Measurements from ENCODE around the gene LAMTOR5.

DNA sequence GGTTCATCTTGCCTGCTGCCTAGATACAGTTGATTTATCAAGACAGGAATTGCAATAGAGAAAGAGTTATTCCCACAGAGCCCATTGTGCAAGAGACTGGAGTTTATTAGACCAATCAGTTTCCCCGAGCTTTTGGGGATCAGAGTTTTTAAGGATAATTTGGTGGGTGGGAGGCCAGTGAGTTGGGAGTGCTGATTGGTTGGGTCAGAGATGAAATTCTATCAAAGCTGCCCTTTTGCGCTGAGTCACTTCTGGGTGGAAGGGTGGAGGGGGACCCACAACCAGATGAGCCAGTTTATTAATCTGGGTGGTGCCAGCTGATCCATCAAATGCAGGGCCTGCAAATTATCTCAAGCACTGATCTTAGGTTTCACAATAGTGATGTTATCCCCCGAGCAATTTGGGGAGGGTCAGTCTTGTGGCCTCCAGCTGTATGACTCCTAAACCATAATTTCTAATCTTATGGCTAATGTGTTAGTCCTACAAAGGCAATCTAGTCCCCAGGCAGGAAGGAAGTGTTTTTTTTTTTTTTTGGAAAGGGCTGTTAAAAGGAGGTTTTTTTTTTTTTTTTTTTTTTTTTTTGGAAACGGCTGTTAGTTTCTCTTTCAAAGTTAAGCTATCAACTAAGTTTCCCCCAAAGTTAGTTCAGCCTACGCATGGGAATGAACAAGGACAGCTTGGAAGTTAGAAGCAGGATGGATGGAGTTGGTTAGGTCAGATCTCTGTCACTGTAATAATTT is 24.1 kb downstream of the LAMTOR5 start:
- TF ChIP-seq ZFP3 (CRISPR knock-in tag; IDR thresholded peaks at IDR 0.05), result no peak
- TF ChIP-seq ZNF8 (CRISPR knock-in tag; IDR thresholded peaks at IDR 0.05), result no peak
- TF ChIP-seq ISL1 (CRISPR knock-in tag; IDR thresholded peaks at IDR 0.05), result no peak
- no peak for TF ChIP-seq PATZ1 (CRISPR knock-in tag; IDR thresholded peaks at IDR 0.05; ENCODE audit: borderline replicate concordance)
- no peak for TF ChIP-seq OSR1 (CRISPR knock-in tag; IDR thresholded peaks at IDR 0.05)
- no peak for TF ChIP-seq ARNTL (CRISPR knock-in tag; IDR thresholded peaks at IDR 0.05; ENCODE audit: borderline replicate concordance, low read depth)
- TF ChIP-seq PPARA (CRISPR knock-in tag; IDR thresholded peaks at IDR 0.05; ENCODE audit: borderline replicate concordance), result no peak
- no peak for TF ChIP-seq CSDC2 (CRISPR knock-in tag; IDR thresholded peaks at IDR 0.05)
- TF ChIP-seq GLIS3 (CRISPR knock-in tag; IDR thresholded peaks at IDR 0.05), result no peak
- no peak for TF ChIP-seq TOX (CRISPR knock-in tag; IDR thresholded peaks at IDR 0.05; ENCODE audit: borderline replicate concordance)
- no peak for TF ChIP-seq ZNF70 (CRISPR knock-in tag; IDR thresholded peaks at IDR 0.05)
- TF ChIP-seq, protein P1, sequence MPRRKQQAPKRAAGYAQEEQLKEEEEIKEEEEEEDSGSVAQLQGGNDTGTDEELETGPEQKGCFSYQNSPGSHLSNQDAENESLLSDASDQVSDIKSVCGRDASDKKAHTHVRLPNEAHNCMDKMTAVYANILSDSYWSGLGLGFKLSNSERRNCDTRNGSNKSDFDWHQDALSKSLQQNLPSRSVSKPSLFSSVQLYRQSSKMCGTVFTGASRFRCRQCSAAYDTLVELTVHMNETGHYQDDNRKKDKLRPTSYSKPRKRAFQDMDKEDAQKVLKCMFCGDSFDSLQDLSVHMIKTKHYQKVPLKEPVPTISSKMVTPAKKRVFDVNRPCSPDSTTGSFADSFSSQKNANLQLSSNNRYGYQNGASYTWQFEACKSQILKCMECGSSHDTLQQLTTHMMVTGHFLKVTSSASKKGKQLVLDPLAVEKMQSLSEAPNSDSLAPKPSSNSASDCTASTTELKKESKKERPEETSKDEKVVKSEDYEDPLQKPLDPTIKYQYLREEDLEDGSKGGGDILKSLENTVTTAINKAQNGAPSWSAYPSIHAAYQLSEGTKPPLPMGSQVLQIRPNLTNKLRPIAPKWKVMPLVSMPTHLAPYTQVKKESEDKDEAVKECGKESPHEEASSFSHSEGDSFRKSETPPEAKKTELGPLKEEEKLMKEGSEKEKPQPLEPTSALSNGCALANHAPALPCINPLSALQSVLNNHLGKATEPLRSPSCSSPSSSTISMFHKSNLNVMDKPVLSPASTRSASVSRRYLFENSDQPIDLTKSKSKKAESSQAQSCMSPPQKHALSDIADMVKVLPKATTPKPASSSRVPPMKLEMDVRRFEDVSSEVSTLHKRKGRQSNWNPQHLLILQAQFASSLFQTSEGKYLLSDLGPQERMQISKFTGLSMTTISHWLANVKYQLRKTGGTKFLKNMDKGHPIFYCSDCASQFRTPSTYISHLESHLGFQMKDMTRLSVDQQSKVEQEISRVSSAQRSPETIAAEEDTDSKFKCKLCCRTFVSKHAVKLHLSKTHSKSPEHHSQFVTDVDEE (CRISPR knock-in tag; IDR thresholded peaks at IDR 0.05), result no peak
- no peak for TF ChIP-seq TCF4 (CRISPR knock-in tag; IDR thresholded peaks at IDR 0.05; ENCODE audit: borderline replicate concordance)
- no peak for TF ChIP-seq ZNF565 (CRISPR knock-in tag; conservative IDR thresholded peaks at IDR 0.05; ENCODE audit: low read depth)

Data from SK-N-SH treated with all-trans-retinoic acid at 6 μM for 48 hours (cell line).